Fibroblast of peridontal ligament (primary cell): Measurements from ENCODE around the gene PFAS.
A peak's percentile ranks its signal among the peaks of the same experiment; 100 is the strongest.

Source experiments
- DNase-seq: peaks from one replicate; pipeline ENCODE4 v3.0.0-alpha.2; 2010; ENCODE audit errors: extremely low read depth

The PFAS gene

GRCh38 chr17:8225813-8226535 is 23.1 kb upstream of the PFAS start:
- peak; percentile 88 for DNase-seq

GRCh38 chr17:8226536-8227237 is 22.4 kb upstream of the PFAS start:
- peak; percentile 93 for DNase-seq

- no peak for DNase-seq
These were observed 21.9 kb upstream of the PFAS start for GRCh38 chr17:8227238-8227581.

- DNase-seq: no peak
These were observed 17.4 kb upstream of the PFAS start for GRCh38 chr17:8231701-8232100.

DNA sequence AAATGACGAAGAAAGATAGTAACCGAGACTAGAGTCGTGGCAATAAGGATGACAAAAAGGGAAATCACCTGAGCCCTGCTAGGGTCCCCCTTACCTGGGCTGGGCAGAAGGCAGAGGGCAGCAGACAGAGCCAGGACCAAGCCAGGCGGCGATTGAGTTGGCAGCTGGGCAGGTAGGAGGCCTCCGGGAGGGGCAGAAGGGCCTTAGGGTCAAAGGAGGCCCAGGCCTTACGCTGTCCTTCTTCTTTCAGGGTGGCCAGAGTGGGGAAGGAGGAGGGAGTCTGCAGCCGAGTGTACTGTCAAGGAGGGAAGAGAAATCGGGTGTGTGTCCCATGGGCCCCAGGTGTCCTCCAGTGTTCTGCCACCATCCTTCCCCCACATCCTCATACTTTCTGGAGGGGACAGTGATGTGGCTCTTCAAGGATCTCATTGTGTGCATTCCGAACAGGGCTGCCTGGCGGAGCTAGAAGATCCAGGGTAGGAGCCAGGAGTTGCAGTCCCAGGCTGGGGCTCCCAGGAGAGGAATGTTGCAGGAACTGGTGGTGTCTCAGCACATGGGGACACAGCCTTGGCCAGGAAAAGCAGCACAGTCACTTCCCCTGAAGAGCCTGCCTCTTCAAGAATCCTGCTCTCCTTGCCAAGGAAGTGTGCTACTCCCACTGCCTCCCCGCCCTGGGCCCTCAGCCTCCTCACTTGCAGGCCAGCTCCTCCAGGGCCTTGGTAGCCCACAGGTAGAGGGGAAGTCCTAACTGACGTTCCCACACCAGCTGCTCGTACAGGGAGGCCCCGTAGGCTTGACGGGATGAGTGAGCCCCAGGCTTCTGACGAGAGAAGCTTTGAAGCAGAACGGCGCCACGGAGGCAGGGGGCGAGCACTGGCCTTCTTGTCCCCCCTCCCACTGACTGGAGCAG is 14.5 kb upstream of the PFAS start:
- no peak for DNase-seq

GRCh38 chr17:8235676-8236075 is 13.4 kb upstream of the PFAS start:
- no peak for DNase-seq

DNA sequence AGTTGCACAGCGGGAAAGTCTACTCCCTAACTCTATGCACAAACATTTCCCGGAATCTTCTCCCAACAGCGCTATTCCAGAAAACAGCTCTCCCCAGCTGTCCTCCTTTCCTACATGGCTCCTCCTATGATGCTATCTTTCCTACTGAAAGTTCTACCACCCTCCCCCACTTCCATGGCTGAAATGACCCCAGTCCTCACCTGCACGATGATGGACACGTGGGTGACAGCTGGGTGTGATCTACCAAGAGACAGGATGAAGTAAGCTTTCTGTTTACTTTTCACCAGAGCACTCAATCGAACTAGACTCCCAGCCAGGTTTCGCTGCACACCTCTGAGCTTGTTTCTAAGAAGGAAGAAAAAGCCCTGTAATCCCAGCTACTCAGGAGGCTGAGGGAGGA is 11.9 kb upstream of the PFAS start:
- DNase-seq: no peak

- no peak for DNase-seq
These were observed 11.2 kb upstream of the PFAS start for GRCh38 chr17:8237886-8238285.

DNA sequence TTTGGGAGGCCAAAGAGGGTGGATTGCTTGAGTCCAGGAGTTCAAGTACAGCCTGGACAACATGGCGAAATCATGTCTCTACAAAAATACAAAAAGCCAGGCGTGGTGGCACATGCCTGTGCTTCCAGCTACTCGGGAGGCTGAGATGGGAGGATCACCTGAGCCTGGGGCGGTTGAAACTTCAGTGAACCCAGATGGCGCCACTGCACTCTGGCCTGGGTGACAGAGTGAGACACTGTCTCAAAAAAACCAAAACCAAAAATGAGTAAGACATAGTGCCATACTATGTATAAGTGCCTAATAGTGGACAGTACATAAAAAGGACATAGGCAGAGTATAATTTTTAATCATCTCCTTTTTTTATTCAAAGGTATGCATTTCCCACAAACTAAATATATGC is 5.3 kb upstream of the PFAS start:
- no peak for DNase-seq

GRCh38 chr17:8244768-8245167 is 4.3 kb upstream of the PFAS start:
- DNase-seq: no peak

DNA sequence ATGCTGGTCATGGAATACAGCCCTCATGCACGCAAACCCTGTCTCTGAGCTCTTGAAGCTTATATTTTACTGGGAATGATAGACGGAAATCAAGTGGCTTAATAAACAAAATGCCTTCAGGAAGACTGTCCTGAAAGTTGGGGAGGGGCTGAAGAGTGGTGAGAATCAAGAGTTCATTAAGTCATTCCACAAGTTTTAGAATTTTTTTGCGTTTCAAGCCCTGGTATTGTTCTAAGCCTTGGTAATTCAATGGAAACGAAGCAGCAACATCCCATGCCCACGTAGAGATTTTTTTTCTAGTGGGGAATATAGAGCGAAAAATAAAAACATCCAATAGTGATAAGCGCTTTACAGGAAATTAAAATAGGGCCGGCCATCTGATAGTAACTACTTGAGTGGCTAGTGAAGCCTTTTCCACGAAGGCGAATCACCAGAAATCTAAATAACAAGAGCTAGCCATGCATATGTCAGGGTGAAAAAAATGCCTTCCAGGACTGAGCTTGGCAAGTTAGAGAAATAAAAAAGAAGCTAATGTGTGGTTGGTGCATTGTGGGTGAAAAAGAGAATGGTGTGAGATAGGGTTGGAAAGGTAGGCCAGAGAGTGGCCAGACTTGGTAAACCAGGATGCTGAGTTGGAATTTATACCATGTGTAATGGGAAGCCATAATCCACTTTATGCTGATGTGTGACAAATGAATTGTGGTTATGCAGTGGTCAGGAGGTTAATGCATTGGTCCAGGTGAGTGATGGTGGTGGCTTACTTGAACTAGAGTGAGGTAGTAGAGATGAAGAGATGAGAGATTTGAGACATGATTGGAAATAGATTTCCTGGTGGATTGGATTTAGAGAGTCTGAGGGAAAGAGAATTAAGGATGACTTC is 772 bp downstream of the PFAS start:
- no peak for DNase-seq

- peak; percentile 2 for DNase-seq
These were observed 2.3 kb downstream of the PFAS start for GRCh38 chr17:8251411-8251810.

- peak; percentile 8 for DNase-seq
These were observed 4.7 kb downstream of the PFAS start for GRCh38 chr17:8253801-8254200.

GRCh38 chr17:8254881-8255280 is 5.8 kb downstream of the PFAS start:
- no peak for DNase-seq

DNA sequence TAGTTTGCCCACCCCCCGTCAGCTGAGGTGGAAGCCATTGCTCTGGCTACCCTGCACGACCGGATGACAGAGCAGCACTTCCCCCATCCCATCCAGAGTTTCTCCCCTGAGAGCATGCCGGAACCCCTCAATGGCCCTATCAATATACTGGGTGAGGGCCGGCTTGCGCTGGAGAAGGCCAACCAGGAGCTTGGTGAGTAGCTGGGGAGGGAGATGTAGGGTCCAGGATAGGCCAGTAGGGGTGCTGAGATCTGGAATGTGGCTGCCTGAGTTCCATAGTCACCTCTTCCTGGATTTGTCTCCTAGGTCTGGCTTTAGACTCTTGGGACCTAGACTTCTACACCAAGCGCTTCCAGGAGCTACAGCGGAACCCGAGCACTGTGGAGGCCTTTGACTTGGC is 6.4 kb downstream of the PFAS start:
- DNase-seq: no peak

DNA sequence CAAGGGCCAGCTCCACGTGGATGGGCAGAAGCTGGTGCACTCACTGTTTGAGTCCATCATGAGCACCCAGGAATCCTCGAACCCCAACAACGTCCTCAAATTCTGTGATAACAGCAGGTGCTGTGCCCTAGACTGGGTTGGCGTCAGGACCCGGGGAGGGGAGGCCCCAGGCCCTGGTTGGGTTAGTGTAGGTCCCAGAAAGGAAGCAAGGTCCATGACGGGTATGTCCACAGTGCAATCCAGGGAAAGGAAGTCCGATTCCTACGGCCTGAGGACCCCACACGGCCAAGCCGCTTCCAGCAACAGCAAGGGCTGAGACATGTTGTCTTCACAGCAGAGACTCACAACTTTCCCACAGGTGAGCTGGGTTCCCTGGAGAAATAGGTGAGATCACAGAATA is 7.2 kb downstream of the PFAS start:
- no peak for DNase-seq

GRCh38 chr17:8256691-8257090 is 7.6 kb downstream of the PFAS start:
- no peak for DNase-seq

DNA sequence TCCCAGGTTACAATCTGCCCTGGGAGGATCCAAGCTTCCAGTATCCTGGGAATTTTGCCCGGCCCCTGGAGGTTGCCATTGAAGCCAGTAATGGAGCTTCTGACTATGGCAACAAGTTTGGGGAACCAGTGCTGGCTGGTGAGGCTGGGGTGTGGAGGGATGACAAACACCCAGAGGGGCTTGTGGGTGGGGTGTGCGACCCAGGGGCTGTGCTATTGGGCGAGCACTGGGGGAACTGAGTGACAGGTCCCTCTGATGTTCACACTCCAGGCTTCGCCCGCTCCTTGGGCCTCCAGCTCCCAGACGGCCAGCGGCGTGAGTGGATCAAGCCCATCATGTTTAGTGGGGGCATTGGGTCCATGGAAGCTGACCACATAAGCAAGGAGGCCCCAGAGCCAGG is 8.7 kb downstream of the PFAS start:
- no peak for DNase-seq

DNA sequence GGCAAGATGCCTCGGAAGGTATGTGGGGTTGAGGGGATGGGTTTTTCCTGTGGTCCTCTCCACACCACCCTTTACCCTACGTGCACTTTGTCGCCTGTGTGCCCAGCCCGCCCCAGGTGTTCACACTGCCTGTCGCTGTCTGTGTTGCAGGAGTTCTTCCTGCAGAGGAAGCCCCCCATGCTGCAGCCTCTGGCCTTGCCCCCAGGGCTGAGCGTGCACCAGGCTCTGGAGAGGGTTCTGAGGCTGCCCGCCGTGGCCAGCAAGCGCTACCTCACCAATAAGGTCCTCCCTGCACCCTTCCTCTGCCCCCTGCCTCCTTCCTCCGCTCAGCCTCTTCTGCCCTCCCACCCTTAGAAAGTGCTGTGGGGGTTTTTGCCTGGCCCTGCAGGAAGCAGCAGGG is 15.2 kb downstream of the PFAS start:
- DNase-seq: no peak

GRCh38 chr17:8264836-8265542 is 15.9 kb downstream of the PFAS start:
- no peak for DNase-seq
